Stimulated activated CD8-positive, alpha-beta memory T cell treated with anti-CD3 and anti-CD28 coated beads, Interleukin-15, amount 100 ng/mL, for 48 hours (primary cell): ENCODE measurements around the gene TYK2.

Experiments used
- DNase-seq, 2 donors: peaks; one replicate each; pipeline ENCODE4 v3.0.0-alpha.2; 2020; ENCODE audit warnings: low read depth in 2 of 2

TYK2 gene

DNA sequence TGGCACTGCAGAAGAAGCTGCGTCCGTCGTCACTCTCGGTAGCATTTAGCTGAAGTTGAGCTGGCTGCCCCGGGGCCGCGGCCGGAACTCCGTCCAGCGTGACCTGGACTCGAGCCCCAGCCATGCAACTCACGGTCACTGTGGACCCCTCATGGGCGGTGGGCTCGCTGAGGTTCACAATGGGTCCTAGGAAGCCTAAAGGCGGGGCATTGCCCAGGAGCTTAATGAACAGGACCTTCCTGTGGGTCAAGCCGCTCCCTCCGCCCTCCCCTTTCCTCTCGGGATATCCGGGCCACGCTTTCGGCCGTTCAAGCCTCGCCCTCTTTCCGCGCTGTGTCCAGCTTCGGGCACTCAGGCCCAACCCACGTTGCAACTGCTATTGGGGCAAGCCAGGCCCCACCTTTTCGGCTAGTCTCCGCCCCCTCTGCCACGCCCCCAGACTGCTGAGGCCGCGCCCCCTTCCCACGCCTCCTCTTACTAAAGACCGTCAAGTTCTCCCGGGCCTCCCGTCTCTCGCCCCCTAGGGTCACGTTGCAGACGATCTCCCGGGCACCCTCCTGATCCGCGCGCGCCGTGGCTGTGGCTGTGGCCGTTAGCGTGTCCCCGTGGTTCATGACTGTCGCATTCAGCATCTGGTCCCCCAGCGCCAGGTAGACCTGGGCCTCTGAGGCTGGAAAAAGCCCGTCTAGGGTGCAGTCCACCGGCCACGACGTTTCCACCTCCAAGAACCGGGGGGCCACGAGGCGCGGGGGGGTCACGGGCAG, 45.6 kb downstream of the TYK2 start:
- peak in 1 of 2 donors; percentile 49 for DNase-seq

DNA sequence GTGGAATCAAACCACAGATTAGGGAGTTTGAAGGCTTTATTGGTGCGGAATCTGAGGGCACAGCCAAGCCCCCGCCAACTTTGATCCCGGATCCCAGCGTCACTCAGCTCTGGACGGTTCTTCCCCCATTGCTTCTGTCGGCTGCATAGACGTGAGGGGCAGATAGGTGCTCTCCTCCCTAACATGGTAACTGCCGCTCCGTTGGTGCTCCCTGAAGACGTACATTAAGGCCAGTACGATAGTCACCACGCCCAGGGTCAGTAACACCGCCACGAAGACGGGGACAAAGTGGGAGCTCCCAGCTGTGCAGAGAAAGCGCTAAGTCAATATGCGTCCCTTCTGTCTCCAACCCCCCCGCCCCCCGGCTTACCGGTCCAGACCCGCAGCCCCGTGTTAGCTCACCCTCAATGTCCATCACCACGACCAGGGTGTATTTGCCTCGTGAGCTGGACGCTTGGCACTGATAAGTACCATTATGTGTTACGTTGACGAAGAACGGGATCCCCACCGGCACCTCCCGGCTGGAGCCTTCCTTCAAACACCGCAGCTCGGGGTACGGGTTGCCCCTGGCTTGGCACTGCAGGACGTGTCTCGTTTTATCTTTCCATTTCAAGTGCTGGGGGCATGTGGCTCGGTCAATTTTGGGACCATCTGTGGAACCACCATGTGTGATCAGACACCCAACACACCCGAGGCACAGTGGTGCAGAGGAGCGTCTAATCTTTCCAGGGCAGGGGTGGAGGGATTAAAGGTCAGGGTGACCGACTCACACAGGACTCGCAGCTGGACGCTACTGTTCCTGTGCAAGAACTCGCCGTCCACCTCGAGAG, 46.4 kb downstream of the TYK2 start:
- no peak for DNase-seq

DNA sequence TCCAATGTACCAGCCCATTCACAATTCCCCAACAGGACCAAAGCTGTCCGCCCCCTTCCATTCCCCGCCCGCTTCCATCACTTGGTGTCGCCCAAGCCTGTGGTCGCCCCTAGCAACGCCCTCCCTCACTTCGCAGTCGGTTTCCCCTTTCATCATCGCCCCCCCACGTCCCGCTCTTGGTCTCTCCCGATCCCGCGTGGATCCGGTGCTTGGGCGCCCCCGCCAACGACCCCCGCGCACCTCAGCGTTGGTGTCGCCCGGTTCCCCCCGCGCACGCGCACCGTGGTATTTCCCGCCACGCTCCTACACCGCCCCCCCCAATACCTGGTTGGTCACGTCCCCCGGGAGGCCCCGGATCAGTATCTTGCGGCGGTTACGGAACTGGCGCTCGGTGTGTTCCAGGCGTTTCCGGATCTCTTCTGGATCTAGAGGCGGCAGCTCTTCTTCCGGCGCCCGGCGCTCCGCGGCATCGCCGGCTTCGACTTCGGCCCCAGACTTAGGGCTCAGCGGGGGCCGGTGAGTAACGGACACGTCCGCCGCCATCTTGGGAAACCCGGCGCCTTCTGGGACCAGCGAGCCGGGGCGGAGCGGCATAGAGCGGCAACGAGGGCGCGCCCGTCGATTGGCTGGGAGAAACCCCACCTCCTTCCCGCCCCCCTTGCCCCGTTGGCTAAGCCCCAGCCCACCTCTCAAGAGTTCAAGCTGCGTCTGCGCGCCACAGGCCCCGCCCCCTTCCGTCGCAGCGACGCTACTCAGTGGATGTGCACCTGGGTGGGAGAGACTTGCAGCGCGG, 47.2 kb downstream of the TYK2 start, which contains the start of gene RAVER1:
Gene RAVER1, minus strand, starts transcription at position 565 of the 793 bp plus-strand sequence. Its CDS starts 22 bp downstream, at position 543.
- DNase-seq = peak; percentile 98

DNA sequence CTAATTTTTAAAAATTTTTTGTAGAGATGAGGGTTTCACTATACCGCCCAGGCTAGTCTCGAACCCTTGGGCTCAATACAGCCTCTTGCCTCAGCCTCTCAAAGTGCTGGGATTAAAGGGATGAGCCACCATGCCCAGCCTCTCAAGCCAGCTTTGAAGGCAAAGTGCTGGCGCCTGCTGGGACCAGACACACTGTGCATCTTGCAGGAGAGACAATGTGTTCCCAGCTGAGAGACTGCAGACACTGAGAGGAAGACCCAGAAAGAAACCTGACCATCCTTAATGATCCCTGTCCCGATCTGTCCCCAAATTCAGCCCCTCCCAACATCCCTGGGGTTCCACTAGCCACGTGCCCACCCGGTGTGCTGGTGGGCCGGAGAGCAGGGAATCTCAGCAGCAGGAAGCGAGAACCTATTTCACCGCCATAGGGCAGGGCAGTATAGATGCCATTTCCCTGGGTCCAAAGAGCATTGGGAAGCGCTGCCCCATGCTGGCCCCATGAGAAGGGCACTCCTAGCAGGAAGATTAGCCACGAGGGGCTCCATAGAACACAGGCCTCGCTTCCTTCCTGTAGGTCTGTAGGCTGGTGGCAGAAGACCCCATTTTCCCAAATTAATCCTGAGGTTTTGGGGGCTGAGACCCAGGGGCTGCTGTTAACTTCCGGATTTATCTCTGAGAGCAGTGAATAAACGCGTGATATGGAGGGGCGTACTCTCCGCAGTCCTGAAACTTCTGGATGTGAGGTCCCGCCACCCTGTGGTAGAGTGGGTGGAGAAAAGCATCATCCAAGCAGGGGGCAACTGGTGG, 48.0 kb downstream of the TYK2 start:
- no peak for DNase-seq

DNA sequence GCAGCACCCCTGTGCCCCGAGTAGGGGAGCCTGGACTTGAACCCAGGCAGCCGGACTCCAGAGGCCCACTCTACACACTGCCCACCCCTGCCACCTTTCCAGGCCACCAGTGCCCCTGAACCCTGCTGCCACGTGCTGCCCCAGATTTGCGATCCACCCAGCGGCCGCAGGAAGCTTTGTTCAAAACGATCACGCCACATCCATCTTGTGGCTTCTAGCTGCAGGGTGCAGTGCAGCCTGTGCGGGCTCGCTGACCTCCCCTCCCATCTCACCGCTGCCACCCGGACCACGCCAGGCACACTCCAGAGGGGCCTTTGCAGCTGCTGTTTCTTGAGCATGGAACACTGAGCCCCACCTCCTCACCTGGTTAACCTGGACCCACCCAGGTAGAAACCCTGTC, 50.8 kb downstream of the TYK2 start:
- no peak for DNase-seq

DNA sequence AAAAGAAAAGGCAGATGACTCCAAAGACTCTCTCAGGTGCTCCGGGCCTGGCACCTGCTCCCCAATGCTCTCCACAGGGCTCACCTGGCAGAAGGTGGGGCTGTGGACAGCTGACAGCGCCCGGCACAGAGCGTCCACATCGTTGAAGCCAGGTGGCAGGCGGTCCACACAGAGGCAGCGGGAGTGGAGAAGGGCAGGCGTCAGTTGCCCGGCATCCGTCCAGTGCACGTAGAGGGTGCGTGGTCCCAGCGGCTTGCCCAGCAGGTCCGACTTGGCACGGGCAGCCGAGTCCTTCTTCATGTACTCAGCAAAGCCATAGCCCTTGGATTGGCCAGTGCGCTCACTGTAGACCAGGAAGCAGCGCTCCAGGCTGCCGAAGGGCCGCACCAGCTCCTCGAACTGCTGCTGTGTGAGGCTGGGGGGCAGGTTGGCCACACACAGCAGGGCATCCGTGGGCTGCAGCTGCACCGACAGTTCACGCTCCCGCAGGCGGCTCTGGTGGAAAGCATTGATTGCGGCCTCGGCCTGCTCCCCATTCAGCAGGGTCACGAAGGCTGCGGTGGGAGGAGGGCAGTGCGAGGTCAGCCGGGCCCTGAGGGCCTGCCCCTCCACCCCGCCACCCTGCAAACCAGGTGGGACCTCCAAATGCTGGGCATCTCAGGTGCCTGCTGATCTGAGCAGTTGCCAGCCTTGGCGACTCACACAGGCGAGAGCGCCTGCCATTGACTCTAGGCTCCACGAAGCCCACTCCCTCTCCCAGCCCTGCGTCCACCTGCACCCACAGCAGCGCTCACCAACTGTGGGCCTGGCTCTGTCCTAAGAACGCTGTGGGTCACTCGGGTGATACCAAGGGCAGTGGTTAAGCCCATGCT, 51.6 kb downstream of the TYK2 start:
- no peak for DNase-seq

DNA sequence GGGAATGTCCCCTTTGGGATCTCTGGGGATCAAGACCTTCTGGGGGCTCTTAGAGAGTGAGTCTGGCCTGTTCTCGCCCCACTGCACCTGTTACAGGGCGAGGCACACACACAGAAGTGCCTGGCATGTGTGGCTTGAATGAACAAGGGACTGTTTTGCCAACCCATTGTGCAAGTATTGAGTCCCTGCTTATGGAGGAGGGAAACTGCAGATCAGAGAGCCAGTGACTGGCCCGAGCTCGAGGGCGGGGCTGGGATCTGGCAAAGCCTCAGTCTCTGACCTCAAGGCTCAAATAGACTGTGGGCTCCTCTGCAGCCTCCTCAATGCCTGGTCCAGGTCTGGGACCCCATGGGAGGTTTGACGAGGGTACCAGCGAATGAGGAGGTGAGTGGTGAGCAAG, 52.6 kb downstream of the TYK2 start:
- DNase-seq = no peak

DNA sequence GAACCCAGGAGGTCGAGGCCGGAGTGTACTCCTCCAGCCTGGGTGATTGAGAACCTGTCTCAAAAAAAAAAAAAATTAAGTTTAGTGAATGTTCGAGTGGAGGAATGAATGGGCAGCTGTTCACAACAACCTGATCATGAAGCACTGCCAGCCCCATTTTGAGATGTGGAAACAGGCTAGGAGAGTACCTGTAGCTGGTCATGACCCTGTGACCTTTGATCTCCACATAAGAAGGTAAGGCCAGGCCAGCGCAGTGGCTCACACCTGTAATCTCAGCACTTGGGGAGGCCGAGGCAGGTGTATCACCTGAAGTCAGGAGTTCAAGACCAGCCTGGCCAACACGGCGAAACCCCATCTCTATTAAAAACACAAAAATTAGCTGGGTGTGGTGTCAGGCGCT, 54.6 kb downstream of the TYK2 start:
- DNase-seq = no peak

DNA sequence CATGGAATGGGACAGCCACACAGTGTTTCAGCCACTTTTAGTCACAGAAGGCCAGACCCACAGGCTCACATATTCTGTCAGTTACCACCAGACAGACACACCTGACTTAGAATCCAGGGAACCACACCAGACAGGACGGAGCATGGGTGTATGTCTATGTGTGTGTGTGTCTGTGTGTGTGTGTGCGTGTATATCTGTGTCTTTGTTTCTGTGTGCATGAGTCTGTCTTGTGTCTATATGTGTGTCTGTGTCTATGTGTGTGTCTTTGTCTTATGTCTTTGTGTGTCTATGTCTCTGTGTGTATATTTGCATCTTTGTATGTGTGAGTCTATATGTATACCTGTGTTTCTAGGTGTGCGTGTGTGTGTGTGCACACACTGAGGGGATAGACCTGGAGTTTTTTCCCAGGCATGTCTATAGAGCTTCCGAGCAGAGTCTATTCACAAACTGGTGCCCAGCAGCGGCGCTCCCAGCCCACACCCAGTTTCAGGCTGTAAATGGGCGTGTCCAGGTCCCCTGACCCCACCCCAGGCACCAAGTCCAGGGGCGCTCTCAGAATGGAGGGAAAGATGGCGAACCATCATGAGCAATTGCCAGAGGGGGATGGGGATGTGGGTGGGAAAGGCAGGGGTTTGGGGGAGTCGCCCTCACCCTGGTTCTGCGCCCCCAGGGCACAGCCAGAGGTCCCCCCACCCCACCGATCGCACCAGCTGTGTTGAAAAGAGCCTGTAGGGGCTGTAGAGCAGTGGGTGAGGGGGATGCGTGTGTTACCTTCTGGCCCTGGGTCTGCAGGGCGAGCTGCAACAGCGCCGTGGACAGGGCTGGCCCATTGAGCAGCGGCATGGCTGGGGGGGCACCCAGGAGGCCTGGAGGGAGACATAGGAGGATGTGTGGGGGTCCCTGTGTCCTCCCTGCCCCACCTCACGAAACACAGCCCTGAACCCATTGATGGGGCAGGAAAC, 58.2 kb downstream of the TYK2 start:
- no peak for DNase-seq

DNA sequence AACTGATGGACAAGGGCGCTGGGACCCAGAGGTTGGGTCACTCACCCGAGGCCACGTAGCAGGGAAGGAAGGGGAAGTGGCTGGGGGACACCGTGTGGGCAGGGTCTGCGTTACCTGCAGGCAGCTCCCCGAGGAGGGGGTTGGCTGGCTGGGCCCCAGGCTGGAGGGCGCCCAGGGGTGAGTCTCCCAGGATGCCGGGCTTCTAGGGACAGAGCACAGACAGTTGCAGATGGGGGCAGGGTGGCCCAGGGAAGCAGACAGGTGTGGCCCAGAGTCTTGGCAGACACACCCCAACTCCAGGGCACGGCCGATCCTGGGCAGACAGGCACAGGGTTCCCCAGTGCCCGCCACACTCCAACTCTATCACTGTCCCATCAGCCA, 59.0 kb downstream of the TYK2 start:
- no peak for DNase-seq

DNA sequence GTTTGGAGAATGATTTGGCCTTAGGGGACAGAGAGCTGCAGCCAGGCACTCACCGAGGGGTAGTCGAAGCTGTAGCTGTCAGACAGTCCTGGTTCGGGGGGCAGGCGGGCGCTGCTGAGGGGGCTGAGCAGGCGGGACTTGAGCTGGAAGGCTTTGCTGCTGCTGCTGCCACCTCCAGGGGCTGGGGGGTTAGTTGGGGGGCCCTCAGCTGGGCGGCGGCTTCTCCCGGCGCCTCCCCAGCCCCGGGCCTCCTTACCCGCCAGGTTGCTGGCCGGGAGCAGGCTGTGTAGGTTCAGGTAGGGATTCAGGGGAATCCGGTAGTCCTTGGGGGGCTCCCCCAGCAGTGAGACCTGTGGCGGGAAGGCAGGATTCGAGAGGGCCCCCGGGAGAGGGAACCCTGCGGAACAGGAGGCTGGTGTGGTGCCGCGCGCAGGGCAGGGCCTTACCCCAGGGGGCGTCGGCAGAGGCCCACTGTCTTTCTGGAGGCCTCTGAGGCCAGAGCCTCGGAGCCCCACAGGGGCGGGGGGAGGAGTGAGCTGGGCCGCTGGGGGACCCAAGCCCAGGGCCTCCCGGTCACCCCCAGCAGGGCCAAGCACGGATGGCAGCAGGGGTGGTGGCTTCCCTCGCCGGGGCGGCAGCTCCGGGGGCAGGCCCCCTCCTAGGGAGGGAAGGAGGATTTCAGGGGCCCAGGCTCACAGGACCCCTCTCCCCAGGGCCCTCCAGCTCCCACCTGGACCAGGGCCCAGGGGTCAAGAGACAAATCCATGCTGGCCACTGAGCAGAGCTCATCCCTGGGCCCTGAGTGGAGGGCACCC, 59.6 kb downstream of the TYK2 start:
- no peak for DNase-seq

DNA sequence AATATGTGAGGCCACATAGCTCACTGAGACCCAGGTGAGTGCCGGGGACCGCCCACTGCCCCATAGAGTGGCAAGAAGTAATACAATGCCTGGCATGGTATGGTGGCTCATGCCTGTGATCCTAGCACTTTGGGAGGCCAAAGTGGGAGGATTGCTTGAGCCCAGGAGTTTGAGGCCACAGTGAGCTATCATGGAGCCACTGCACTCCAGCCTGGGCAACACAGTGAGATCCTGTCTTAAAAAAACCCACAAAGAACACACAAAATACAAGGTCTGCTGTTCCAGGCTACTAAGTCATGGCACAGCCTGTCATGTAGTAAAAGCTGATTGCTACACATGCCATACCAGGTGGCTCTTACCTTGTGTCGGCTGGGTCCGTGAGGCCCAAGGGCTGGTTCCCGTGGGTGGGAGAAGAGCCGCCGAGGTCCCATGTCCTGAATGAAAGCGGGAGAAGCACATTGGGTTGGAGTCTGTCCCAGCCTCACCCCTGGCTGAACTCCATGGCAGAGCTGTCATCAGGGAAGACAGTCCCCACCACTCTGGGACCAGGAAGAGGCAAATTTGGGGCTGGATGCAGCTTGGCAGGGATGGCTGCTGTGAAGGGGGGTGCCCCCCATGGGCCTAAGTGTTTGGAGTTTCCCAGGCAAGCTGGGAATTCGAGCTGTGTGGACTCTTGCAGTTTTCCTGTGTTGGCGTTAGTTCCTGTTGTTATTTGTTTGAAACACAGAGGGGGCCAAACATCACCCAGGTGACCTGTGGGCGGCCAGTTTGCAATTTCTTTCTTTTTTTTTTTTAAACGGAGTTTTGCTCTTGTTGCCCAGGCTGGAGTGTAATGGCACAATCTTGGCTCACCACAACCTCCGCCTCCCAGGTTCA, 61.3 kb downstream of the TYK2 start:
- DNase-seq = no peak

DNA sequence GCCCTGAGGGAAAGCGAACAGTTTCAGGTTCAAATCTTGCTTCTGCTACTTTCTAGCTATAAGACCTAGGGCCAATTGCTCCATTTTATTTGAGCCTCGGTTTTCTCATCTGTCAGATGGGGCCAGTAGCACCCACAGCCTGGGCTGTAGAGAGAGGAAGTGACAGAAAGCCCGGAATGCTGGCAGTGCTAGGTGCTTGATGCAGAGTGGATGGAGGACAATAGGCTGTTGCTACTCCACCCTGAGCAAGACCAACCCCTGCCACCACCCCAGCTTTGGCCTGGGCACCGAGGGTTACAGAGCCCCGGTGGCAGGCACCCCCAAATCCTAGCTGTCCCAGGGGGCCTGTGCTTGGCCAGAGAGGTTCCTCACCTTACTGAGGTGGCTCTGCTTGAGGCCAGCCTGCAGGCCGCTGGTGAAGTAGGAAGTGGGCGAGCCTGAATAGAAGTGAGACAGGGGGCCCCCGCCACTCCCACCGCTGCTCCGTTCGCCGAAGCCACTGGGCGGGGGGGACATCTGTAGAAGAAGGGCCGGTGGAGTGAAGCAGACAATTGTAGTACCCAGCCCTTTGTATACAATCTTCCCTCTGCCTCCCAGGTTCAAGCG, 62.4 kb downstream of the TYK2 start:
- DNase-seq = no peak

DNA sequence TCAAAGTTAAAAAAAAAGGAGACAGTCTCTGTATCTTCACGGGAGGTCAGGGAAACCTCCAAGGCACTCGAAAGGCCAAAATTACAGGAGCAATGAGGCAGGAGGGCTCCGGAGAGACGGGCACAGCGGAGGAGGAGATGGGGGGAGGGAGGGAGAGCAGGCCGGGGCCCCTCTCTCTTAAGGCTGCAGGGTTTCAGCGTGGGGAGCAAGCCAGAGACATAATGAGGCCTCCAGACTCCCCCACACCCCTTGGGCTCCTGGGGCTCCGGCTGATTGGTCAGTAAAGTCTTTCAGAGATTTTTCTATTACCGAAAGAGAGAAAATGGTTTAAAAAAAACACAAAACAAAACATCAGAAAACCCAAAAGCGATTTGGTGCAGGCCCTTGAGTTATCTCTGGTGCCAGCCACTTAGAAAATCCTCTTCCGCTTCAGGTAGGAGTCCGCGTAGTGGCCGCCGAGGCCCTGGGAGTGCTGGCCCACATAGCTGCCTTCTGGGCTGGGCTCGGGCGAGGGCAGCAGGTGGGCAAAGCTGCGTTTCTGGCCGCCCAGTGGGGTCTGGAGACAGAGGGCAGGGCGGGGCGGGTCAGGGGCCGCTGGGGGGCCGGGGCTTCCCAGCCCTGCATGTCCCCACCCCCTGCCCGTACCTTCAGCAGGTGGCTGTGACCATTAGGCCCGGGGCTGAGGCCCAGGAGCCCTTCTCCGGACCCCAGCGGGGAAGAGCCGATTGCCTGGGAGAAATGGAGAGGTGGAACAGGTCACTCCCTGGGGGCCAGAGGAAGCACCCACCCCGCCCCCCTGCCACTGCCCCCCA, 63.1 kb downstream of the TYK2 start:
- DNase-seq = no peak

DNA sequence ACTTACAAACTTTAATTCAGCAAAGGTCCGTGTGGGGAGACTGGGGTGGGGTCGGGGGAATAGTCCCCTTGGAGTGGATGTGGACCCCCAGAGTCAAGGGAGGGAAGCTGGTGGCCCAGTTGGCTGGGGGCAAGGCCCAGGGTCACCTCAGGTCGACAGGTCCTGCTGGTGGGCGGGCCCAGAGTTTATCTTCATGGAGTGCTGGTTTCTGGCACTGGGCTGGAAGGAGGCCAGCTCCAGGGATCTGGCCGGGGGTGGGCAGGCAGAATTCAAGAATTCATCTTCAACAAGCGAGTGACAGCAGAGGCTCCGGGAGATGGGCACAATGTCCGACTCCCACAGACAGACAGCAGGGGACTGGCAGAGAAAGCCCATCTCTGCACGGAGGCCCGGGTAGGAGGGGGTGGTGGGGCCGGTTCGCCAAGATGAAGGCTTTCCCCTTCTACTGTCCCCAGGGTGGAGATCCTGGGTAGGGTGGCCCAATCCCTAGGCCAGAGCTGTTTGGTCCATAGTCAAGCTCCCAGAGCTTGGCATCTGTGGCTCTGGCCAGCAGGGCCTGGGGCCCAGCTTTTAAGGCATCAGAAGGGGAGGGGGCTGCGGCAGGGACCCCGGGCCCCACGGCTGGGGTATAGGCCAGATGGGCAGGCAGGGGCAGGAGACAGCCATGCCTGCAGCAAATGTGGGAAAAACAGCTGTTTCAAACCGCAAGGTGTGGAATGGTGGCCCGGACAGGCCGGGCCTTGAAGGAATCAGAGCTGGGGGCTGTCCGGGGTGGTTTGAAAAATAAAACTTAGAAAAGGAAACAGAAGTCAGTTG, 63.9 kb downstream of the TYK2 start:
- no peak for DNase-seq
